GM12872 (cell line): ENCODE measurements around the gene RNF215.

Experiments
- TF ChIP-seq, protein P1 (sequence below): IDR thresholded peaks from 3 replicates; pipeline ENCODE4 v1.5.1; 2011; ENCODE audit warnings: low read depth, mild to moderate bottlenecking, low read length, moderate library complexity; ENCODE audit not compliant: insufficient read depth

Gene RNF215

DNA sequence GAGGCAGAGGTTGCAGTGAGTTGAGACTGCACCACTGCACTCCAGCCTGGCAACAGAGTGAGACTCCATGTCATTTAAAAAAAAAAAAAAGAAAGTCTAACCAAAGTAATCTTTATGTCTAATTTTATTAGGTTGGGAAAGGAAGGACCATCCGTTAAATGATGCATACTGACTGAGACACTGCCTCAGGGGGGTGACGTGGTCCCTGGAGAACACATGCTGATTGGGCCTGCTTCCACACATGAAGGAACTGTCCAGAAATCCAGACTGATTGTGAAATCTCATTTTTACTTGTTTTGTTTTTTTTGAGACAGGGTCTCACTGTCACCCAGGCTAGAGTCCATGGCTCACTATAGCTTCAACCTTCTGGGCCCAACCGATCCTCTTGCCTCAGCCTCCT, 36.0 kb downstream of the RNF215 start:
- TF ChIP-seq, protein P1, sequence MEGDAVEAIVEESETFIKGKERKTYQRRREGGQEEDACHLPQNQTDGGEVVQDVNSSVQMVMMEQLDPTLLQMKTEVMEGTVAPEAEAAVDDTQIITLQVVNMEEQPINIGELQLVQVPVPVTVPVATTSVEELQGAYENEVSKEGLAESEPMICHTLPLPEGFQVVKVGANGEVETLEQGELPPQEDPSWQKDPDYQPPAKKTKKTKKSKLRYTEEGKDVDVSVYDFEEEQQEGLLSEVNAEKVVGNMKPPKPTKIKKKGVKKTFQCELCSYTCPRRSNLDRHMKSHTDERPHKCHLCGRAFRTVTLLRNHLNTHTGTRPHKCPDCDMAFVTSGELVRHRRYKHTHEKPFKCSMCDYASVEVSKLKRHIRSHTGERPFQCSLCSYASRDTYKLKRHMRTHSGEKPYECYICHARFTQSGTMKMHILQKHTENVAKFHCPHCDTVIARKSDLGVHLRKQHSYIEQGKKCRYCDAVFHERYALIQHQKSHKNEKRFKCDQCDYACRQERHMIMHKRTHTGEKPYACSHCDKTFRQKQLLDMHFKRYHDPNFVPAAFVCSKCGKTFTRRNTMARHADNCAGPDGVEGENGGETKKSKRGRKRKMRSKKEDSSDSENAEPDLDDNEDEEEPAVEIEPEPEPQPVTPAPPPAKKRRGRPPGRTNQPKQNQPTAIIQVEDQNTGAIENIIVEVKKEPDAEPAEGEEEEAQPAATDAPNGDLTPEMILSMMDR = no peak

DNA sequence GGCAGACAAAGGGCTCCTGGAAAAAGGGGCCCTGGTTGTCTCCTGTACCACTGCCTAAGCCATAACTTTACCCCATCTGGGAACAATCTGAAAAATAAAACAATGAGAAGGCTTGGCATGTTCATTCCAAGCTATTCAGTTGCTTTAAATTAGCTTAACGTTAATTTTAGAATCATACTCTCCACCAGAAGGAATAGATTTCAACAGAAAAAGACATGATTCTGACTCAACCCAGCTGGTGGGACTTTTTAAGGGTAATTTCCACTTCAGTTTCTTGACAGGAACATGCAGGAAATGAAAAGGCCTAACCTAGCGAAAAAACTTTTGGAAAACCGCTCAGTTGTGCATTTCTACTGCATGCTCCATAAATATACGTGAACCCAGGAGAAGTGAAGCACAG, 38.4 kb downstream of the RNF215 start:
- TF ChIP-seq, protein P1 = no peak

DNA sequence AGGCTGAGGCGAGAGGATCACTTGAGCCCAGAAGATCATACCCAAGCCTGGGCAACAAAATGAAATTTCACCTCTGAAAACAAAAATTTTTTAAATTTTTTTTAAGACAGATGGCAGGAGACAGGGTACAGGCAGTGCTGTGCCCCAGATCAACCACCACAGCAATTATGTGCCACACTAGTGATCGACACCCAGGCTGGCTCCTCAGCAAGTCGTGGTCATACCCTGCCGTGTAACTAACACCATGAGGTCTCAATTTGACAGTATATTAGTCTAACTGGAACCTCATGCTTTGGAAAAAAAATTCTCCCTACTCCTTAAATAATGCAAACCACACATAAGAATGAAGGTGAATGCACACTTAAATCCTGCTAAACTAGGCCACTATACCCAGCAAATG, 38.8 kb downstream of the RNF215 start:
- TF ChIP-seq, protein P1 = no peak

DNA sequence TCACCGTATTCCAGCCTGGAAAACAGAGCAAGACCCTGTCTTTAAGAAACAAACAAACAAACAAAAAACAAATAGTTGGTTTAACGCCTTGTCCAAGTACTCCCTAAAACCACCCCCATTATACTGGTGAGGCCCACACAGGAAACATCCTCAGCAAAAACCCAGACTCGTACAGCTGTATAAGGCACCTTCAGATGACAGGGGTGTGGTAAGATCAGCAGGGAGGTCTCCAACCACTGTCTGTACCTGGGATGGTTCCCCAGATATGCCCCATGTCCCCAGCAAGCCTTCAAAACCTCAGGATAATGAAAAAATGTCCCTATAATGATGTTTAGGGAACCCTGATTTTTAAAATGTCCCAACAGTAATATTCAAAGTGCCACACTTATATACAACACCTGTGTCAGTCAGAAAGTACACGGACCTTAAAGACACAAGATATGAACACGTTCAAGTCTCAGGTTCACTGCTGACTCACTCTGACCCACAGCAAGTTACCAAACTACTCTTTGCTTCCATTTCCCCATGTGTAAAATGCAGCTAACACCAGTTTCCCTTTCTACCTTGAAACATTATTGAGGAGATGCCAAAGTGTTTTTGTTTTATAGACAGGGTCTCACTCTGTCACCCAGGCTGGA, 39.8 kb downstream of the RNF215 start:
- TF ChIP-seq, protein P1 = no peak

DNA sequence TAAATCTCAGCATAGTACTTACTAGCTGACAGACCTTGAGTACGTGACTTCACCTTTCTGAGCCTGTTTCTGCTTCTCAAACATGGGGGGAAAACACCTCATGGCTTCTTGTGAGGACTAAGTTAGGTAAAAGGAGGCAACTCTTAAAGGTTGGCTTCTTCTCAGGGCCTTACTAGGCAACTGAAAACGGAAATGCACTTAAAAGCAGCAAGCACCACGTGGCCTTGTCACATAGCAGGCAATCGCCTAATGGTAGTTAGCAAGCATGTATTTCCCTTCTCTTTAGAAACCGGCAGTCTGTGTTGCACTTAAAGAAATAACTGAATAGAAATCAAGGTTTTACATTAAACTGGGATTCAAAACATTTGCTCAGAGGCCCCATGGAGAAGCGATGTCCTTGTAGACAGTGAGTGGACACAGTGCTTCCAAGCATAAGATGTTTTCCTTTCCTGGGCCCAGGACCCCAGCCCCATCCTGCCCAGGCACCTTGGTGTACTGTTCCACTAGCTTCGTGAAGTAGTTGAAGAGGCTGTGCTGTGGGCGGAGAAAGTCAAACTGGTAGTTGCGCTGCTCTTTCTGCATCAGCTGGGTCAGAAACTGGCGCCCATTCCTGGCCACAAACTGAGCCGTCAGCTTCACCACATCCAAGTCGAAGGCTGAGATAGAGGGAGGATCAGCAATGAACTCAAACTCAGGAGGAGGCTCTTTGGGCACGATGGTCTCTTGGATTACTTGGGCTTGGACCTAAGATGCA, 42.6 kb downstream of the RNF215 start:
- TF ChIP-seq, protein P1 = no peak

DNA sequence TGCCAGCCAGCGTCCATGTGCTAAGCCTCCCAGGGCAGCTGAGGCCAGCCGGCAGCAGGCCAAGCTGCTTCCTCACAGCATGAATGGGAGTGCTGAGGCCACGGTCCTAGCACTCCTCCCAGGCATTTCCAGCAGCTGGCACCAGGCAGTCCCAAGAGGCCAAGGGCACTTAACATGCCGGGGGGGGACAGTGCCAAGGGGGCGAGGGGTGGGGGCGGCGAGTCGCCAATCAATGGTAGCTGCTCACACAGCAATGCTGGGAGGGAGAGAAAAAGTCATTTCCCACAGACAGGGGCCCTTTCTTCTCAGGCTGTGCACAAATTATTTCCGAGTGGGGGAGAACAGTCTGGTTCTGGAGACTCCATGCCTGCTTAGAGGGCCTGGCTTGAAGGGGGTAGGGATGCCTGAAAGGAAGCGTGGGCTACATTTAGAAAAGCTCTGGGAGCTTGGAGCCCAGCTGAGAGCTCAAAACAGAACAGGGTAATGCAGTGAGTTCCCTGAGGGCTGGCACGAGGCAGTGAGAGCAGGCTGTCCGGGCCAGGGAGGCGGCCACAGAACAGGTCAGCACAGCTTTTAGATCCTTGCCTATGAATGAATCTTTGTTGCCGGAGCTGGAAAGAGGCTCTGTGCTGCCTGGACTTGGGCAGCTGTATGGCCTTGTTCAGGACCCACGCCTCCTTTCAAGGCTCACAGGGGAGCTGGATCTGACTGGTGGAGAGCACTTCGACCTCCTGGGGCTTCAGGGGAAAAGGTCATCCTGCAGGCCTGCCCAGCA, 46.1 kb downstream of the RNF215 start:
- TF ChIP-seq, protein P1 = no peak

DNA sequence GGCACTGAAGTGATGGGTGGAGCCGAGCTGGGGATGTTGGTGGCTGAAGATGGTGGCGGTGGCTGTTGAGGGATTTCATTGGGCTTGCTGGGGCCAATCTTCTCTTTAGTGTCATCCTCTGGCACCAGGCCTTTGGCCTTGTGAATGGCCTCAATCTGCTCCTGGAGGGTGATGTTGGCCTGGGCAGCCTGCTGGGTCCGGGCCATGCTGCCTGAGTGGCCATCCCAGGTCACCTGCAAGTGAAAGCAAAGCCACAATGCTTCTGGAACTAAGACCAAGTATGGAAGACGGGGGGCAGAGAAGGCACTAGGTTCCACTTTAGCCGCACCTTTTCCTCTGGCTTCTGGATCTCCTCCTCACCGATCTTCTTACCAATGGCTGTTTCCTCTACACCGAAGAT, 48.4 kb downstream of the RNF215 start:
- TF ChIP-seq, protein P1 = no peak
